ENCODE results near the gene GNG13.

DNA sequence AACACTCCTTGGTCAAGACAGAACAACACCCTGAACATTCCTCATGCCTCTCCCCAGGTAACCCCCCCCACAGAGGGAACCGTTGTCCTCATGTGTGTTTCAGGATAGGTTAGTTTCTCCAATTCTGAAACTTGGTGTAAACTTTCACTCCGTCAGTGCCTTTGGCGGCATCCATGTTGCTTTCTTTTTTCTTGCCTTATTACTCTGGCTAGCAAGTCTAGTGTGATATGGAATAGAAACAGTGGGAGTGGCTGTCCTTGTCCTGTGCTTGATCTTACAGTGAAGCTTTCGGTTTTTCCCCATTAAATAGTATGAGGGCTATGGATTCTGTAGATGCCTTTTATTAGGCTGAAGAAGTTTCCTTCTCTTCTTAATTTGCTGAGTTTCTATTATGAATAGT lies 35.7 kb upstream of the GNG13 start:
- TF ChIP-seq, protein P1, sequence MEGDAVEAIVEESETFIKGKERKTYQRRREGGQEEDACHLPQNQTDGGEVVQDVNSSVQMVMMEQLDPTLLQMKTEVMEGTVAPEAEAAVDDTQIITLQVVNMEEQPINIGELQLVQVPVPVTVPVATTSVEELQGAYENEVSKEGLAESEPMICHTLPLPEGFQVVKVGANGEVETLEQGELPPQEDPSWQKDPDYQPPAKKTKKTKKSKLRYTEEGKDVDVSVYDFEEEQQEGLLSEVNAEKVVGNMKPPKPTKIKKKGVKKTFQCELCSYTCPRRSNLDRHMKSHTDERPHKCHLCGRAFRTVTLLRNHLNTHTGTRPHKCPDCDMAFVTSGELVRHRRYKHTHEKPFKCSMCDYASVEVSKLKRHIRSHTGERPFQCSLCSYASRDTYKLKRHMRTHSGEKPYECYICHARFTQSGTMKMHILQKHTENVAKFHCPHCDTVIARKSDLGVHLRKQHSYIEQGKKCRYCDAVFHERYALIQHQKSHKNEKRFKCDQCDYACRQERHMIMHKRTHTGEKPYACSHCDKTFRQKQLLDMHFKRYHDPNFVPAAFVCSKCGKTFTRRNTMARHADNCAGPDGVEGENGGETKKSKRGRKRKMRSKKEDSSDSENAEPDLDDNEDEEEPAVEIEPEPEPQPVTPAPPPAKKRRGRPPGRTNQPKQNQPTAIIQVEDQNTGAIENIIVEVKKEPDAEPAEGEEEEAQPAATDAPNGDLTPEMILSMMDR (IDR thresholded peaks at IDR 0.05), result no peak
- no peak for TF ChIP-seq ZFX (IDR thresholded peaks at IDR 0.05; ENCODE audit: borderline replicate concordance)

All from 22Rv1 (cell line).